HG03066 (cell line): ENCODE measurements around the gene RAD17.
"Not testable (repeated sequence)": the region's sequence is repeated elsewhere in the genome, so short reads cannot be mapped to it uniquely, and the experiment has no call there.

Source experiments
- ATAC-seq: cut with Tn5 transposase; IDR thresholded peaks from one replicate; pipeline ENCODE4 v1.9.1; 2021; ENCODE audit warnings: low read depth; ENCODE audit not compliant: unreplicated experiment

Gene RAD17, protein sequence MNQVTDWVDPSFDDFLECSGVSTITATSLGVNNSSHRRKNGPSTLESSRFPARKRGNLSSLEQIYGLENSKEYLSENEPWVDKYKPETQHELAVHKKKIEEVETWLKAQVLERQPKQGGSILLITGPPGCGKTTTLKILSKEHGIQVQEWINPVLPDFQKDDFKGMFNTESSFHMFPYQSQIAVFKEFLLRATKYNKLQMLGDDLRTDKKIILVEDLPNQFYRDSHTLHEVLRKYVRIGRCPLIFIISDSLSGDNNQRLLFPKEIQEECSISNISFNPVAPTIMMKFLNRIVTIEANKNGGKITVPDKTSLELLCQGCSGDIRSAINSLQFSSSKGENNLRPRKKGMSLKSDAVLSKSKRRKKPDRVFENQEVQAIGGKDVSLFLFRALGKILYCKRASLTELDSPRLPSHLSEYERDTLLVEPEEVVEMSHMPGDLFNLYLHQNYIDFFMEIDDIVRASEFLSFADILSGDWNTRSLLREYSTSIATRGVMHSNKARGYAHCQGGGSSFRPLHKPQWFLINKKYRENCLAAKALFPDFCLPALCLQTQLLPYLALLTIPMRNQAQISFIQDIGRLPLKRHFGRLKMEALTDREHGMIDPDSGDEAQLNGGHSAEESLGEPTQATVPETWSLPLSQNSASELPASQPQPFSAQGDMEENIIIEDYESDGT

DNA sequence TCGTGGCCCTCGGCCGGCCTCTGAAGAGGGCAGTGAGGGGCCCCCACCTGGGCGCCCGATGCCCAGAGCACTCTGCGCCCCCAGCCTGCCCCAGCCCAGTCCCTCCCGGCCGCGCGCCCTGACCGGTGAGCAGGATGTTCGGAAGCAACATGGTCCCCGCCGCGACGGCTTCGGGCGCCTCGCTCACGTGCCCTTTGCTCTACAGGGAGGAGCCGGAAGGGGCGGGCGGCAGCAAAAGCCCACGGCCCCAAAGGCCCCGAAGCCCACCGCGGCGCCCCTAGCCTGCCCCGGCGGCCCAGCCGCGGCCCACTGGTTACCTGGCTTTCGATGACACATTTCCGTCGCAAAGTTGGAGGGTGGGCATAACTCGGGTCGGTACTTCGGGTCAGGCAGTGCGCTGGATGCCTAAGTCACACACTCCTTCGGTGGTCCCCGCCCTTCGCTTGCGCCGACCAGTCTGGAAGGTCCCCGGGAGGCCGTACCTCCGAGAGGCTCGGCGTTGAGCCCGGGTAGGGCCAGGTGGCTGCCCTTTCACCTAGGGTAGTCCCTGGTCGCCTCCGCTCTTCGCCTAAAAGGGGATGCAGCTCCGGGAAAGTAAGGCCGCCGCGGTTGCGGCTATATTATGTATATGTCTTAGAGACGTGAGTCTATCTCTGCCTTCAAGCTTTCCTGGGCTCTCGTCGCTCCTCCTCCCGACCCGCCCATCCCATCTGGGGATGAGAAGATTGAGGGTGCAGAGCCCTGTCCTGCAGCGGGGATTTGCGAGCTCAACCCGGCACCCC lies at the start of gene RAD17, which contains the start of the genes AK6 and TAF9:
Gene RAD17 (plus strand): TSS at position 479 of the 782 bp plus-strand sequence. CDS start 2,391 bp downstream, outside the sequence.
Gene AK6 (minus strand): TSS at position 181 of the 782 bp plus-strand sequence. CDS start 30 bp downstream, at position 151.
Gene TAF9 (minus strand): TSS at position 181 of the 782 bp plus-strand sequence. CDS start 3,783 bp downstream, outside the sequence.
- peak; percentile 94 for ATAC-seq

DNA sequence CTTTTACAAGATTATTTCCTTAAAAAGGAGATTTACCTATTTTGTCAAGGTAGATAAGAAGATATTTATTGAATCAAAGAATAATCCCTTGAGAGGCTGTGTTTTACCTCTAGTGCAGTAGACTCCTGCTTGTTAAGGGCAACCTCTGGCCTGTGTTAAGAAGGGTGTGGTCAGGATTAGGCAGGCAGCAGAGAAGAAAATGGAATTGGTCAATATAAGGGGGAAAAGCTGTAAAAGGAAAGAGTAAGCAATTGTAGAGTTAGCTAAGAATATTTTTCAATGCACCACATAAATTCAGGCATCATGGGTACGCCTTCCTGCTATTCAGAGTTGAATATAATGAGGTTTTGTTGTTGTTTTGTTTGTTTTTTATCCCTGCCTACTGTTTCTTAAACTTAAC lies 43.3 kb upstream of the RAD17 start:
- no peak for ATAC-seq

DNA sequence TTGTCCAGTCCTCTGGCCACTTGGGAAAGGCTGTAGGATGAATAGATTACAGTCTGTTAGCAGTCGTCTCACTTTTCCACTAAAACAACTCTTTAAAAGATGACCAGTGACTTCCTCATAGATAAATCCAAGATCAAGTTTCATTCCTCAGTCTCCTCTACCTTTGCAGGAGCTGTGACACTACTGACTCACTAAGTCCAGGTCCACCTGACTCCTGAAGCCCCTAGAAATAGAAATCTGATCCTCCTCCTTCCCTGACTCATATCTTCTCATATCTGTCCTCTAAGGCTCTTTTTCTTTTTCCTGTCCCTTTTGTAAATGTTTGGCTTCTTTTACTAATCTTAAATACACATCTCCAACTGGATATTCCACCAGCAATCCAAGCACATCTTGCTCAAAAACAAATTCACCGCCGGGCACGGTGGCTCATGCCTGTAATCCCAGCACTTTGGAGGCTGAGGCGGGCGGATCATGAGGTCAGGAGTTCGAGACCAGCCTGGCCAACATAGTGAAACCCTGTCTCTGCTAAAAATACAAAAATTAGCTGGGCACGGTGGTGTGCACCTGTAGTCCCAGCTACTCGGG lies 39.6 kb upstream of the RAD17 start:
- no peak for ATAC-seq

DNA sequence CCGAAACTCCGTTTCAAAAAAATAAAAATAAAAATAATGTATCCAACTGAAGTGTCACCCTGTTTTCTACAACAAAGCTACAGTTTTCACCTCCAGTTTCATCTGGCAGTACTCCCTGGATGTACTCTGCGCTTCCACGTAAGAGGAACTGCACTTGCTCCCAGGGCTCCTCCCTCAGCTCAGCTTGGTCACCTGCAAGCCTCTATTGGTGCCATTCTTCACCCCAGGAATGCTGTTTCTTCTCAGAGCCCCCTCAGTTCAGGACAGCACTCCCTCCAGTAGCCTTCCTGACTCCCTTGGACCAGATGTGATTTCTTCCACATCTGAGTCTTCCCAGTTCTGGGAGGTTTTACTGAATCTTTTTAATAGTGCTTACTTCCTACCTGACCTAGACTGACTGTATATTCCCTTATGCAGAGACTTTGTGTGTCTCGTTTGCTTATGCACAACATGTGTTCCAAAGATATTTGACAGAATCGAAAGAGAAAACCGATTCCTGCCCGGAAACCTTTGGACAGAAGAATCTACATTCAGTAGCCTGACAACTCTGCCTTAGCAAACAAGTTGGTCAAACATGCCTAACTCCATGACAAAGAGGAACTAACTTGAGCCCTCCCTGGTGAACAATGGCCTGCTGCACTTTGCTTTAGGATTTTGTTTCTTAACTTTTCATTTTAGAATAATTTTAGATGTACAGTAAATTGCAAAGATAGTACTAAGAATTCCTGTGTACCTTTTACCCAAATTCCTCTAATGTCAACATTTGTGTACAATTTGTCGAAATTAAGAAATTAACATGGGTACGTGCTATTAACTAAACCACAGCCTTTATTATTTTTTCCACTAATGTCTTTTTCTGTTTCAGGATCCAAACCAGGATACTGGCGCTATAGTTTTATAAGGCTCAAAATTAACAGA lies 37.8 kb upstream of the RAD17 start:
- no peak for ATAC-seq

DNA sequence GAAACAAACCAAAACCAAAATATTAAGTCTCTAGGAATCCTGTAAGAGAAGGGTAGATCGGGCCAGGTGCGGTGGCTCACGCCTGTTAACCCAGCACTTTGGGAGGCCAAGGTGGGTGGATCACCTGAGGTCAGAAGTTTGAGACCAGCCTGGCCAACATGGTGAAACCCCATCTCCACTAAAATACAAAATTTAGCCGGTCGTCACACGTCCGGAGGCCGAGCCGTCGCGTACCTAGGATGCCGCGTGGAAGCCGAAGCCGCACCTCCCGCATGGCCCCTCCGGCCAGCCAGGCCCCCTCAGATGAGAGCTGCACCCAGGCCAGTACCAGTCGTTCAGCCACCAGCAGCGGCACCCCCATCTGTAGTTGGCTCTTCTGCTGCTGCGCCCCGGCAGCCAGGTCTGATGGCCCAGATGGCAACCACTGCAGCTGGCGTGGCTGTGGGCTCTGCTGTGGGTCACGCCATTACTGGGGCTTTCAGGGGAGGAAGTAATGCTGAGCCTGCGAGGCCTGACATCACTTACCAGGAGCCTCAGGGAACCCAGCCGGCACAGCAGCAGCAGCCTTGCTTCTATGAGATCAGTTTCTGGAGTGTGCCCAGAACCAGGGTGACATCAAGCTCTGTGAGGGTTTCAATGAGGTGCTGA lies 35.8 kb upstream of the RAD17 start:
- not testable (repeated sequence) for ATAC-seq

DNA sequence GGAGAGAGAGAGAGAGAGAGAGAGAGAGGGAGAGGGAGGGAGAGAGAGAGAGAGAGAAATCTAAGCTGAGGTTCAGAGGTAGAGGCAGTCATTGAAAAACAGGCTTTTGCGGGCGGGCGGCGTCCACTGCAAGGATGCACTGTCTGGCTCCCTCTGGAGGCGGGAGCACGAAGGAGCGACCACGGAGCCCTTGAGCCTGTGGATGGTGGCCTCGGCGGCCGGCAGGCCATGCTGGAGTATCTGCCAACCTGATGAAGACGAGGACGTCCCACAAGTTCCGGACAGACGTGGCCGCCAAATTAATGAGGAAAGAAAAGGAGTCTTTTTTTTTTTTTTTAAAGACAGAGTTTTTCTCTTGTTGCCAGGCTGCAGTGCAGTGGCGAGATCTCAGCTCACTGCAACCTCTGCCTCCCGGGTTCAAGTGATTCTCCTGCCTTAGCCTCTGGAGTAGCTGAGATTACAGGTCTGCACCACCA lies 34.8 kb upstream of the RAD17 start:
- ATAC-seq, result peak; percentile 54

DNA sequence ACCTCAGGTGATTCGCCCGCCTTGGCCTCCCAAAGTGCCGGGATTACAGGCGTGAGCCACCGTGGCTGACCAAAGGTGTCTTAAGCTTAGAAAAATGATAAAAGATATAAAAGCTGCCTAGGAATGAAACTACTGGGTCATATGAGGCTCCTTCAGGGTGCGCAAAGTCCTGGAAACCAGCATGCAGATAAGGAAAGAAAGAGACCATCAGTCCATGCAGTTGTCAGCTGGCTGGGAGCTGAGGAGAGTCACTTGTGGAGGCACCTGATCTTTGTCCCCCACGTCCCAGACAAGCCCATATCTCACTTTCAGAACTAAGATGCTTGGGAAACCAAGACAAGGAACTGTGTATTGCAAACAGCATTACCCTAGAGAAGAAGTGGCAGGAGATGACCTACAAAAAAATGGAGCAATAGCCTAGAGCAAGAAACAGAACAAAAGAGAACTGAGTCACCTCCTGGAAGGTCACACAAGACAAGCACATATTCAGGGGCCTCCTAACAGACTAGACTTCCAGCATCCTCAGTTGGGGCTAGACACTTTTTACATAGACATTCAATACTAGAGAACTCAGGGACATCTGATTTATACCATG lies 34.2 kb upstream of the RAD17 start:
- ATAC-seq, result no peak

DNA sequence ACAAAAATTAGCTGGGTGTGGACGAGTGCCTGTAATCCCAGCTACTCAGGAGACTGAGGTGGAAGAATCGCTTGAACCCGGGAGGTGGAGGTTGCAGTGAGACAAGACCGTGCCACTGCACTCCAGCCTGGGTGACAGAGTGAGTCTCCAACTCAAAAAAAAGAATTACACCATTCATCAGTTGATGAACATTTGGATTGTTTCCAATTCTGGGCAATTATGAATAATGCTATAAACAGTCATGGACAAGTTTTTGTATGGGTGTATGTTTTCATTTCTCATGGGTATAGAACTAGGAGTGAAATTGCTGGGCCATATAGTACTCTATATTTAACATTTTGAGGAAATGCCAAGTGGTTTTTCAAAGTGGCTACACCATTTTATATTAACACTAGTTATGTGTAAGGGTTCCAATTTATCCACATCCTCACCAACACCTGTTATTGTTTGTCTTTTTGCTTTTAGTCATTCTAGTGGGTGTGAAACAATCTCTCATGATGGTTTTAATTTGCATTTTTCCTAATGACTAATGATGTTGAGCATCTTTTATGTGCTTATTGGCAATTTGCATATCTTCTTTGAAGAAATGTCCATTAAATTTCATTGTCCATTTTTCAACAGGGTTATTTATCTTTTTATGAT lies 28.0 kb upstream of the RAD17 start:
- no peak for ATAC-seq

DNA sequence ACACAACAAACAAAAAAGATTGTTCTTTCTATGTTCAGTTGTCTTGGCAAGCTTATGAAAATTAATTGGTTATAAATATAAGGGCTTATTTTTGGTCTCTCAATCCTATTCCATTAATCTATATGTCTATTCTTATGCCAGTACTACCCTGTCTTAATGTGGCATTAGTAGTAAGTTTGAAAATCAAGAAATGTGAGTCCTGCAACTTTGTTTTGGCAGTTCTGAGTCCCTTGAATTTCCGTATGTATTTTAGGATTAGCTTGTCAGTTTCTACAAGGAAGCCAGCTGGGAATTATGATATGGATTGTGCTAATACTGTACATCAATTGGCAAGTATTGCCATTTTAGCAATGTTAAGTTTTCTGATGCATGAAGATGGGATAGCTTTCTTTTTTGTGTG lies 26.5 kb upstream of the RAD17 start:
- ATAC-seq, result no peak

DNA sequence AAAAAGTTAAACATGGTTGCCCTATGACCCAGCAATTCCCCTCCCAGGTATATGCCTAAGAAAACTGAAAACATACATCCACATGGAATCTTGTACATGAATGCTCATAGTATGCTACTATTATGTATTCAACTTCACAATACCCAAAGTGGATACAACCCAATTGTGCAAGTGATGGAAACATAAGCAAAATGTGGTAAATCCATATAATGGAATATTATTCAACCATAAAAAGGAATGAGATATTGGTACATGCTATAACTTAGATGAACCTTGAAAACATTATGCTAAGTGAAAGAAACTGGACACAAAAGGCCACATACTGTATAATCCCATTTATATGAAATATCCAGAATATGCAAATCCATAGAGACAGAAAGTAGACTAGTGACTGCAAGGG lies 19.0 kb upstream of the RAD17 start:
- no peak for ATAC-seq

DNA sequence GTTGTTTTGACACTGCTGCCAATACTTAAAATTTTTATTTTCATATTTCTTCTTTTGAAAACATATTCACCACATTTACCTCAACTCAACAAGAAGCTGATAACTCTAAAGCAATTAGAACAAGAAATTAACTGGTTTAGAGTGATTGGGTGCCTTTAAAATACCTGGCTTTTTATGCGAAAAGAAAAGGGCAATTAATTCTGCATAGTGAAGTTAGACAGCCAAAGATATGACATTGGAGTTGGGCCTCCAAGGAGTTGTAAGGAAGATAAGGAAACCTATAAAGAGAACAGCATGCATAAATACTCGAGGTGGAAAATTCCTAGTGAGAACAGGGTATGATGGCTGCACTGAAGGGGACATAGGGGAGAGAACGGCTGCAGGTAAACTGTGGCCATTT lies 9.9 kb upstream of the RAD17 start:
- ATAC-seq, result no peak

DNA sequence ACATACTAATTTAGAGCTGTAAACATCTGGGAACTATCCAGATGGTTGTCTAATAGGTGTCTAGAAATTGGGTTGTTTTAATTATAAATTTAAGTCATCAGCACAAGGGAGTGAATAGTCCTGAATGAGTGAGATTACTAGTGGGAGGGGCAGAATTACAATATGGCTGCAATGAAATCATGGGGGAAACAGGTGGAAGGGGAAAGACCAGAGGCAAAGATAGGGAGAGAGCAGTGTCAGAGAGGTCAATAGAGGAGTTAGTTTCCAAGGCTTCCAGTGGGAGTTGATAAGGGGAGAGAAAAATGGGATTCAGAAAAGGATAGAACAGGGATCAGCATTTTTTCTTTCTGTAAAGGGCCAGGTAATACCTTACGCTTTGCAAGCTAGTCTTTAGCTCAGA lies 9.2 kb upstream of the RAD17 start:
- ATAC-seq, result no peak

DNA sequence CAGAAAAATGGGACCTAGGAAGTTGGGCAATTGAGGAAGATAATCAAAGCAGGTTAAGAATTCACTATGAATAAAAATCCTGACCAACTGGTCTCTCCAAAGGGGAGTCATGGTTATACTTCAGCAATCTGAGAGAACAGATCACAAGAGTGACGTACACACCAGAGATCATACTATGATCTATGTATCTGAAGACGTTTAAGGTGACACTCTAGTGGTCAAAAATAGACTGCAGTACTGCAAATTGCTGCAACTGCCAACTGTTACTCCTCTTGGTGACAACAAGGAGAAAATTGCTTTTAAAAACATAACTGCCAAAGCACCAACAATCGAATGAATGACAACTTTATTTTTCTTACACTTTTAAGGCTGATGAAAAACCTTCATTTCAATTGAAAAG lies 5.2 kb upstream of the RAD17 start:
- ATAC-seq, result no peak

DNA sequence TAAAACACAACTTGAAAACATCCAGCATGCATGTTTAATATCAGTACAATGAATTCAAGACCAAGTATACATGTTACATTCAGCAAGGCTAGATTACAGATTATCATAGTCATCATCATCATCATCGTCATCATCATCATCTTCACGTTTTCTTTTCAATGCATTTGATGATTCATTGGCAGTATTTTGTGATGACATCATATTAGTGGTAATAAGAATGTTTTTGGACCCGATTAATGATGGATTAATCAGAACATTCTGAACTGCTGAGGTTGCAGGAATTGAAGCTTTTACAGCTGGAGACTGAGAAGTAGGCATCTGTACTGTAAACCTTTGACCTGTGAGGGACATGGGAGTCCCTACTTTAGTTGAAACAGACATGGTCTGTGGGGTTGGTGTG lies 4.8 kb upstream of the RAD17 start:
- no peak for ATAC-seq

DNA sequence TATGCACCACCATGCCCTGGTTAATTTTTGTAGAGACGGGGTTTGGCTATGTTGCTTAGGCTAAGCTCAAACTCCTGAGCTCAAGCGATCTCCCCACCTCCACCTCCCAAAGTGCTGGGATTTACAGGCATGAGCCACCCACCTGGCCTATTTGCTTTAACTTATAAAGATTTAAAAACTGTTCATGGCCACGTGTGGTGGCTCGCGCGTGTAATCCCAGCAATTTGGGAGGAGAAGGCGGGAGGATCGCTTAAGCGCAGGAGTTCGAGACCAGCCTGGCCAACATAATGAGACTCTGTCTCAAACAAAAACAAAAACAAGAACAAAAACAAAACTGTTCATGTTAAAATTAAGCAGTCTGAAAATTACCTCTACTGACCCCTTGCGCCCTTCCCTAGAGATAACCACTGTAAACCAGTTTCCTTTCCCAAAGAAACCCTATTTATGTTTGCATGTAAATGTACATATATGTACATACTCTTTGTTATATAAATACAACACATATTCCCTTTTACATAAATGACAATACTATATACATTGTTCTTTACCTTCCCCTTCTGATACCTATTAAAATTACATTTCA lies 1.8 kb upstream of the RAD17 start:
- no peak for ATAC-seq

DNA sequence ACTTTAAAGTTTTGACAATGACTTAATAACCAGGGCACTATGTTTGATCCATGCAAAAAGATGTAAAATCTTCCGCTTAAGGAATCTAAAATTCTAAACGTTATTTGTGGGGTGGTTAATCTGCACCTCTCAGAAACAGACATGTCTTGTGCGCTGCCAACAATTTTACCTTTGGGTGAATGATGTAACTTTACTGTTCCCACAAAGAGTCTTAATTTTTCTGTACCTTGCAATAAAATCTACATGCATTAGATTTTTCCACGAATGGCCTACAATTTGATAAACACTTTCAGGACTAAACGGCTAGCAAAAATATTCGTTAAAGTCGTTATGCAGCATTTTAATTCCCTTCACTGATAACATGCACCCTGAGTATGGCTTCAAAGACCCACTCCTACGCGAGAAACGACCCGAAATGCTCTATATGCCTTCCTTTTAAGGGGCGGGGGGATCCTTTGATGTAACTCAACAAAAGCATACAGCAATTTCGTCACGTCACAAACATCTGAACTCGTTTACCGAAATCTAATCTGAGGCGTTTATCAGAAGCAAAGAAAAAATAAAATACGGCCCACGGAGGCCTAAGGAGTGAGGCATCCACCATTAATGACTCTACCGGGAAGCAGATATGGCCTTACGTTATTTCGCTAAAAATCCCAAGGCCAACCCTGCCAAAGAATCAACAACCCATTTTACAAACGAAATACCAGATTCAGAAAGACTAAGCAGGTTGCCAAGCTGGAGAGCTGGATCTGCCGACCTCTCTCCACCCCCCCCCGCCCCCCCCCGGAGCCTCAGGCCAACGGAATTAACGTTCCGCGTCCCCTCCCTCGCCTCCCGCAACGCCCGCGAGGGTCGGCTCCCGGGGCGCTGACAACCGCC lies 919 bp upstream of the RAD17 start:
- ATAC-seq, result peak; percentile 20

DNA sequence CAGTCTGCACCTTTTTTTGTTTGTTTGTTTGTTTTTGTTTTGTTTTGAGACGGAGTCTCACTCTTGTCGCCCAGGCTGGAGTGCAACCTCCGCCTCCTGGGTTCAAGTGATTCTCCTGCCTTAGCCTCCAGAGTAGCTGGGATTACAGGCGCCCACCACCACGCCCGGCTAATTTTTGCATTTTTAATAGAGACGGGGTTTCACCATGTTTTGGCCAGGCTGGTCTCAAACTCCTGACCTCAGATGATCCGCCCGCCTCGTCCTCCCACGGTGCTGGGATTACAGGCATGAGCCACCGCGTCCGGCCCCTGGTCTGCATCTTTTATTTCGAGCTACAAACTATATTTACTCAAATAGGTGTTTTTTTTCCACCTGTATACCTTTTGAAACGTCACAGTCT lies 717 bp downstream of the RAD17 start:
- not testable (repeated sequence) for ATAC-seq
